HepG2 (cell line): ENCODE measurements around the gene WDR47. TPM values are rescaled to one million over a fixed set of nuclear protein-coding genes. Genes with fewer than 3 reads are reported as not detected.

ENCODE experiments used
- CTCF ChIP-seq: sonication (generic); formaldehyde crosslinking; IDR thresholded peaks from 2 replicates; pipeline ENCODE4 v1.5.0; 2020; ENCODE audit warnings: mild to moderate bottlenecking, missing genetic modification reagents, moderate library complexity
- DR1 ChIP-seq: sonication (generic); formaldehyde crosslinking; IDR thresholded peaks from 2 replicates; pipeline ENCODE4 v1.8.0; 2021; ENCODE audit warnings: mild to moderate bottlenecking, missing genetic modification reagents, inconsistent platforms
- ETV6 ChIP-seq: sonication (generic); formaldehyde crosslinking; conservative IDR thresholded peaks from 2 replicates; pipeline ENCODE4 v1.4.0; 2020; ENCODE audit warnings: missing genetic modification reagents
- HMG20B ChIP-seq: conservative IDR thresholded peaks from 2 replicates; pipeline ENCODE4 v1.6.1; 2016; ENCODE audit warnings: missing genetic modification reagents, missing compliant biosample characterization
- HNF1A ChIP-seq, 2 experiments: sonication (generic) in 1 of 2; formaldehyde crosslinking in 1 of 2; IDR thresholded peaks; 2 replicates each; pipeline versions ENCODE4 v1.4.0 to v1.6.1; 2016 to 2020; ENCODE audit warnings: borderline replicate concordance in 1 of 2, low read depth in 1 of 2, mild to moderate bottlenecking in 1 of 2, missing genetic modification reagents in 1 of 2
- IKZF4 ChIP-seq: sonication (generic); formaldehyde crosslinking; IDR thresholded peaks from 2 replicates; pipeline ENCODE4 v1.5.1; 2020; ENCODE audit warnings: borderline replicate concordance, mild to moderate bottlenecking, low read depth, missing genetic modification reagents; ENCODE audit errors: not compliant biosample characterization
- MED8 ChIP-seq: sonication (generic); formaldehyde crosslinking; IDR thresholded peaks from 2 replicates; pipeline ENCODE4 v1.8.1; 2023; ENCODE audit warnings: mild to moderate bottlenecking, missing genetic modification reagents; ENCODE audit not compliant: insufficient replicate concordance
- PHF5A ChIP-seq: IDR thresholded peaks from one replicate; pipeline ENCODE4 v1.6.1; 2018; ENCODE audit warnings: low read depth, missing genetic modification reagents; ENCODE audit not compliant: unreplicated experiment
- SRF ChIP-seq: IDR thresholded peaks from 2 replicates; pipeline ENCODE4 v1.6.1; 2011; ENCODE audit warnings: mild to moderate bottlenecking, low read depth, low read length, moderate library complexity
- TEAD3 ChIP-seq: optimal IDR thresholded peaks from 2 replicates; pipeline ENCODE3; 2016; ENCODE audit warnings: borderline replicate concordance
- YY1 ChIP-seq: IDR thresholded peaks from 2 replicates; pipeline ENCODE4 v1.6.1; 2011; ENCODE audit warnings: low read length, low read depth, moderate library complexity, mild to moderate bottlenecking; ENCODE audit not compliant: insufficient read depth, insufficient replicate concordance
- ZBTB10 ChIP-seq: sonication (generic); formaldehyde crosslinking; IDR thresholded peaks from 2 replicates; pipeline ENCODE4 v1.4.0; 2020; ENCODE audit warnings: missing genetic modification reagents, borderline replicate concordance
- ZBTB21 ChIP-seq: sonication (generic); formaldehyde crosslinking; IDR thresholded peaks from 2 replicates; pipeline ENCODE4 v1.4.0; 2020; ENCODE audit warnings: missing genetic modification reagents
- ZFAT ChIP-seq: sonication (generic); formaldehyde crosslinking; conservative IDR thresholded peaks from 2 replicates; pipeline ENCODE4 v1.8.1; 2023; ENCODE audit warnings: missing genetic modification reagents, inconsistent platforms
- ZNF12 ChIP-seq: sonication (generic); formaldehyde crosslinking; IDR thresholded peaks from 2 replicates; pipeline ENCODE4 v1.5.0; 2020; ENCODE audit warnings: missing genetic modification reagents
- ZNF550 ChIP-seq: sonication (generic); formaldehyde crosslinking; IDR thresholded peaks from 2 replicates; pipeline ENCODE4 v1.4.0; 2020; ENCODE audit warnings: mild to moderate bottlenecking, missing genetic modification reagents, borderline replicate concordance
- polyA plus RNA-seq, 8 experiments: library from polyadenylated mRNA; depleted of rRNA in 3 of 8; stranded (reverse) in 7 of 8; unstranded in 1 of 8; fragments of >200 nt; fragmentation: Illumina TruSeq in 4 of 8; extraction: Trizol in 4 of 8; gene quantifications; 2 replicates each; pipeline versions ENCODE4 v1.2.1 to v1.2.3, GENCODE V29; 2011 to 2016; ENCODE audit warnings: low read depth in 4 of 8, missing spikeins in 1 of 8, mixed read lengths in 1 of 8; ENCODE audit not compliant: insufficient read depth in 1 of 8
- total RNA-seq, 5 experiments: library from RNA; depleted of rRNA; stranded (reverse); fragments of >200 nt; fragmentation: Illumina TruSeq; extraction: Trizol; gene quantifications; 2 replicates each; pipeline ENCODE4 v1.2.3, GENCODE V29; 2016; ENCODE audit warnings: low read depth in 1 of 5

Gene WDR47
- total and polyA plus RNA-seq, 2 of the 13 experiments (the other 11 are each of a cell fraction or from before 2014, with no cell fraction given): 4.3 to 5.9 TPM

GRCh38 chr1:109075531-109076490, 33.9 kb upstream of the WDR47 start, which contains the start of gene TAF13 (continued):
- TF ChIP-seq ZBTB10 (CRISPR knock-in tag) (no peak), SRF (no peak), ZFAT (no peak), ZBTB21 (CRISPR knock-in tag) (peak; percentile 77), ZNF550 (CRISPR knock-in tag) (no peak), YY1 (peak; percentile 74), MED8 (no peak), DR1 (peak; percentile 93), ETV6 (CRISPR knock-in tag) (peak; percentile 67; the same call in 1 of the 2 replicates), IKZF4 (CRISPR knock-in tag) (peak; percentile 39), CTCF (peak; percentile 54), PHF5A (CRISPR knock-in tag) (no peak), ZNF12 (CRISPR knock-in tag) (peak; percentile 51; the same call in 1 of the 2 replicates), HNF1A (IDR thresholded peaks at IDR 0.05; ENCODE audit: low read depth) (no peak), HNF1A (CRISPR knock-in tag; IDR thresholded peaks at IDR 0.05; ENCODE audit: borderline replicate concordance) (peak; percentile 49; the same call in 1 of the 2 replicates), HMG20B (CRISPR knock-in tag) (no peak), TEAD3 (peak; percentile 80)
